Trophoblast cell (in vitro differentiated cells and primary cell): ENCODE results near the gene KCNJ16.
A peak's percentile ranks its signal among the peaks of the same experiment; 100 is the strongest.

Experiments
- DNase-seq, 2 donors: peaks; one replicate each; pipeline ENCODE4 v3.0.0-alpha.2; 2016
- H2AFZ ChIP-seq: 2 replicates; pipeline ENCODE4 v1.6.1; 2013; ENCODE audit warnings: low read length, moderate library complexity, mild to moderate bottlenecking; ENCODE audit not compliant: insufficient read depth, poor library complexity
- H2AK5ac ChIP-seq: 2 replicates; pipeline ENCODE4 v1.6.1; 2013; ENCODE audit warnings: mild to moderate bottlenecking, low read length
- H2BK120ac ChIP-seq: 2 replicates; pipeline ENCODE4 v1.6.1; 2013; ENCODE audit warnings: low read length, mild to moderate bottlenecking, moderate library complexity; ENCODE audit not compliant: insufficient read depth, poor library complexity
- H2BK12ac ChIP-seq: 2 replicates; pipeline ENCODE4 v1.6.1; 2013; ENCODE audit warnings: mild to moderate bottlenecking, low read length, moderate library complexity
- H2BK5ac ChIP-seq: 2 replicates; pipeline ENCODE4 v1.6.1; 2013; ENCODE audit warnings: low read length, low read depth, moderate library complexity, mild to moderate bottlenecking; ENCODE audit not compliant: poor library complexity
- H3K14ac ChIP-seq: 2 replicates; pipeline ENCODE4 v1.6.1; 2013; ENCODE audit warnings: mild to moderate bottlenecking, low read length
- H3K18ac ChIP-seq: 2 replicates; pipeline ENCODE4 v1.6.1; 2013; ENCODE audit warnings: mild to moderate bottlenecking, low read length
- H3K23ac ChIP-seq: 2 replicates; pipeline ENCODE4 v1.6.1; 2013; ENCODE audit warnings: low read length
- H3K27ac ChIP-seq: 2 replicates; pipeline ENCODE4 v1.5.1; 2013; ENCODE audit warnings: low read depth, mild to moderate bottlenecking, inconsistent platforms, low read length, moderate library complexity
- H3K27me3 ChIP-seq: 2 replicates; pipeline ENCODE4 v1.6.1; 2013; ENCODE audit warnings: inconsistent platforms, mild to moderate bottlenecking, low read length, moderate library complexity; ENCODE audit not compliant: insufficient read depth
- H3K36me3 ChIP-seq, 2 experiments: 1 replicate in 1 of 2; 2 replicates in 1 of 2; pipeline ENCODE4 v1.6.1; 2013; ENCODE audit warnings: low read length in 2 of 2, mild to moderate bottlenecking in 2 of 2, moderate library complexity in 1 of 2; ENCODE audit not compliant: insufficient read depth in 2 of 2, control insufficient read depth in 1 of 2
- H3K4ac ChIP-seq: 2 replicates; pipeline ENCODE4 v1.6.1; 2013; ENCODE audit warnings: low read depth, mild to moderate bottlenecking, low read length, moderate library complexity
- H3K4me1 ChIP-seq, 2 experiments: 1 replicate in 1 of 2; 2 replicates in 1 of 2; pipeline ENCODE4 v1.6.1; 2013; ENCODE audit warnings: low read length in 2 of 2, mild to moderate bottlenecking in 2 of 2, moderate library complexity in 1 of 2; ENCODE audit not compliant: insufficient read depth in 2 of 2, control insufficient read depth in 1 of 2
- H3K4me2 ChIP-seq: 2 replicates; pipeline ENCODE4 v1.6.1; 2013; ENCODE audit warnings: inconsistent platforms, mild to moderate bottlenecking, low read length, moderate library complexity
- H3K4me3 ChIP-seq: 2 replicates; pipeline ENCODE4 v1.5.1; 2013; ENCODE audit warnings: mild to moderate bottlenecking, low read depth, low read length, inconsistent platforms
- H3K79me1 ChIP-seq: one replicate; pipeline ENCODE4 v1.6.1; 2013; ENCODE audit warnings: low read length
- H3K79me2 ChIP-seq: 2 replicates; pipeline ENCODE4 v1.6.1; 2013; ENCODE audit warnings: low read length, mild to moderate bottlenecking; ENCODE audit not compliant: control insufficient read depth, insufficient read depth, poor library complexity
- H3K9ac ChIP-seq: 2 replicates; pipeline ENCODE4 v1.6.1; 2013; ENCODE audit warnings: mild to moderate bottlenecking, low read length
- H3K9me3 ChIP-seq: 2 replicates; pipeline ENCODE4 v1.6.1; 2013; ENCODE audit warnings: low read depth, mild to moderate bottlenecking, control low read depth, inconsistent platforms, low read length; ENCODE audit not compliant: insufficient read depth
- H4K12ac ChIP-seq: 2 replicates; pipeline ENCODE4 v1.6.1; 2013; ENCODE audit warnings: low read depth, mild to moderate bottlenecking, low read length, moderate library complexity
- H4K8ac ChIP-seq: 2 replicates; pipeline ENCODE4 v1.6.1; 2013; ENCODE audit warnings: low read depth, mild to moderate bottlenecking, low read length, moderate library complexity
- H4K91ac ChIP-seq: one replicate; pipeline ENCODE4 v1.6.1; 2013; ENCODE audit warnings: low read depth, mild to moderate bottlenecking, low read length, moderate library complexity
- WGBS: extraction: QIAGEN DNeasy Blood & Tissue Kit; methylation state at CpG from one replicate; pipeline ENCODE4 v1.1.7; 2013; ENCODE audit warnings: missing lambda C conversion rate; ENCODE audit not compliant: insufficient read length, insufficient coverage; ENCODE audit errors: extremely low coverage; 5-methylcytosine and 5-hydroxymethylcytosine counted together

Gene KCNJ16

DNA sequence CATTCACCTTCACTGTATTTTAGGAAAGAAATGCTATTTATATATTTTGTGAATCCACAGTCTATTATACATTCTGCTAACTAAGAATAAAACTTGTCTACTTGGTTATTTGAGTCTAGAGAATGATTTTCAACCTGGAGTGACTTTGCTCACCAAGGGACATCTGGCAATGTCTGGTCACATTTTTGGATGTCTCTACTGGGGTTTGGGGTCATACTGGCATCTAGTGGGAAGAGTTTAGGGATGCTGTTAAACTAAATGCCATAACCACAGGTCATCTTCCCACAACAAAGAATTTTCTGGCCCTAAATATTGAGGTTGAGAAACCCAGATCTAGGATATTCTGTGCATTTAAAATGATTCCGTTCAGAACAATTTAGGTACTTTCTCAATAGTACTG, 26.0 kb downstream of the KCNJ16 start:
- DNase-seq = no peak
- Histone ChIP-seq H4K8ac (no peak overlapping the region), H3K27ac (no peak overlapping the region), H3K36me3 (no peaks in the 10 kb centered on the region), H3K23ac (no peak overlapping the region), H3K79me1 (no peaks in the 10 kb centered on the region), H3K4ac (no peak overlapping the region), H3K27me3 (no peaks in the 10 kb centered on the region), H3K9ac (no peak overlapping the region), H2BK12ac (no peak overlapping the region), H2BK120ac (no peak overlapping the region), H3K79me2 (no peaks in the 10 kb centered on the region), H2AK5ac (no peak overlapping the region), H3K18ac (no peak overlapping the region), H3K4me3 (no peak overlapping the region), H3K4me2 (no peak overlapping the region), H4K91ac (no peak overlapping the region), H3K4me1 (no peaks in the 10 kb centered on the region), H2AFZ (no peak overlapping the region), H2BK5ac (no peak overlapping the region), H3K9me3 (no peaks in the 10 kb centered on the region), H3K14ac (no peak overlapping the region), H4K12ac (no peak overlapping the region)
- WGBS = no CpG with 5 or more reads among the region's 1 CpG

DNA sequence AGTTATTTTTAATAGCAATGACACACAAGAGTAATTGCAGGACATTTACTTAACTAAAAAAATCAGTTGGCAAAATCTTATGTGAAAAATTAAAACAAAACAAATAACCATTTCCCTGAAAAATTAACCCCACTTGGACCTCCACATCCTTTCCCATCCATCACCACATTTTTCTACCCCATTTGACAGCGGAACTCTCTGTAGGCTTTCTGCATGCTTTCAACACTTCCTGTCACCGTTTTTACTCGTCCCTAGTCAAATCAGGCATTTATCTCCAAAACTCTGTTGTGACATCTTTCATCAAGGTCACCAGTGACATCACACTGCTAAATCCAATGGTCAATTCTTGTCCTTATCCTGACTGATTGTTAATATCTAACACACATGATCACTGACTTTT, 27.5 kb downstream of the KCNJ16 start:
- no peak overlapping the region for H3K14ac ChIP-seq
- H3K27ac ChIP-seq = no peak overlapping the region
- H3K18ac ChIP-seq = no peak overlapping the region
- no peak overlapping the region for H2AK5ac ChIP-seq
- no peak overlapping the region for H2AFZ ChIP-seq
- H3K4me1 ChIP-seq = no peaks in the 10 kb centered on the region
- H4K12ac ChIP-seq = no peak overlapping the region
- DNase-seq = no peak
- no peaks in the 10 kb centered on the region for H3K79me2 ChIP-seq
- H2BK120ac ChIP-seq = no peak overlapping the region
- no peaks in the 10 kb centered on the region for H3K27me3 ChIP-seq
- H3K79me1 ChIP-seq = no peaks in the 10 kb centered on the region
- no peak overlapping the region for H3K23ac ChIP-seq
- no peak overlapping the region for H2BK12ac ChIP-seq
- H3K4ac ChIP-seq = no peak overlapping the region
- H4K91ac ChIP-seq = no peak overlapping the region
- no peaks in the 10 kb centered on the region for H3K9me3 ChIP-seq
- no peak overlapping the region for H2BK5ac ChIP-seq
- H4K8ac ChIP-seq = no peak overlapping the region
- H3K9ac ChIP-seq = no peak overlapping the region
- no peak overlapping the region for H3K4me2 ChIP-seq
- no peak overlapping the region for H3K4me3 ChIP-seq
- WGBS = no CpG with 5 or more reads among the region's 3 CpGs
- H3K36me3 ChIP-seq = no peaks in the 10 kb centered on the region

DNA sequence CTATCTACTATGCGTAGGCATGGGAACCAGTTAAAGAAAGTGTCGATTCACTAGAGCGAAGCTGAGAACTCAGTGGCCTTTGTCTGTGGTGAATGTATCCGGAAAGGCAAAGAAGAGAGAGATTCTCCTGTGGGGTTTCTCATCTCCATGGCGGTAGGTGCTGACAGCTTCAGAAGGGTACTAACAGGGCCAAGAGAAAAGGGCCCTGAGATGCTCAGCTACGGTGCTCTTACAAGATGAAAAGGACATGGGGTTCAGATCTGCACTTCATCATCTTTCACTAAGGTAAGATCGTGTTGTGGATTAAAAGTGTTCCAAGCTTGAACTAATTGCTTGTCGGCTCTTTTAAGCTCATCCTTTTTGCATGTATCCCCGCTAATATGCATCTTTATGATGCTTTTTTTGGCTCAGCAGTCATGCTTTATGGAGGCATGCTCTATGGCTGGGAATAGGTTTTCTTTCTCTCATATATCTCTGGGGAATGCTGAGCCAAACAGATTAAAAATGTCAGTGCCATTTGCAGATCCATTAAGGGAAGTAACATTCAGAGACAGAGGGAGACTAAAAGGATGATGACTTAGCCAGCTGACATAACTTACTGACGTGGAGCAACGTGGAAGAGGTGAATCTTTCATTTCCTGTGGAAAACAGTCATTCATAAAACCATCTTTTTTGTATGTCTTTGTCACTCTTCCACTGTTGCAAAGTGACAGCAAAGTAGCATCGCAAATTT, 29.9 kb downstream of the KCNJ16 start:
- no peak overlapping the region for H3K18ac ChIP-seq
- WGBS = no CpG with 5 or more reads among the region's 12 CpGs
- DNase-seq = no peak
- H3K4me2 ChIP-seq = no peak overlapping the region
- no peaks in the 10 kb centered on the region for H3K79me2 ChIP-seq
- H2BK12ac ChIP-seq = no peak overlapping the region
- no peak overlapping the region for H2AK5ac ChIP-seq
- no peak overlapping the region for H4K91ac ChIP-seq
- H4K12ac ChIP-seq = no peak overlapping the region
- no peaks in the 10 kb centered on the region for H3K4me1 ChIP-seq
- H3K79me1 ChIP-seq = no peaks in the 10 kb centered on the region
- H2AFZ ChIP-seq = no peak overlapping the region
- no peak overlapping the region for H4K8ac ChIP-seq
- no peak overlapping the region for H3K23ac ChIP-seq
- no peak overlapping the region for H3K9ac ChIP-seq
- no peak overlapping the region for H3K4ac ChIP-seq
- no peak overlapping the region for H2BK120ac ChIP-seq
- no peak overlapping the region for H2BK5ac ChIP-seq
- H3K36me3 ChIP-seq = no peaks in the 10 kb centered on the region
- no peak overlapping the region for H3K14ac ChIP-seq
- H3K27me3 ChIP-seq = no peaks in the 10 kb centered on the region
- no peak overlapping the region for H3K4me3 ChIP-seq
- no peaks in the 10 kb centered on the region for H3K9me3 ChIP-seq
- no peak overlapping the region for H3K27ac ChIP-seq

DNA sequence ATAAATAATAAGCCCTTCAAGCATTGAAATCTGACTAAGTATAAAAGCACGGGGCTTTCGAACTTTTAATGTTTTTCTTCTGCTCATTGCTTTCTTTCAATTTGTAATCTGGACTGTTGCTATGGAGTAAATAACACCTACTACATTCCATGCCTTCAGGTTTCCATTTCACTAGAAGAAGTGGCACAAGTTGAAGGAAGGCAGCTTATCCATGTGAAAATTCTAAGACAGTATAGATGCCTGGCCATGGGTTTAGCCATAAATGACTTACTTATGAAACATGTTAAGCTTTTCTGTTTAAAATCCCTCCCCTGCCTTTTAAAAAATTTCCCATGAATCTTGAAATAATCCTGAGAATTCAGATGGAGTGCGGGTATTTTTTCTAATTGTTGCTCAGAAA, 30.6 kb downstream of the KCNJ16 start:
- Histone ChIP-seq H2BK120ac (no peak overlapping the region), H2AK5ac (no peak overlapping the region), H3K36me3 (no peaks in the 10 kb centered on the region), H3K4me3 (no peak overlapping the region), H3K27me3 (no peaks in the 10 kb centered on the region), H3K9ac (no peak overlapping the region), H2AFZ (no peak overlapping the region), H3K4ac (no peak overlapping the region), H3K79me2 (no peaks in the 10 kb centered on the region), H3K79me1 (no peaks in the 10 kb centered on the region), H3K18ac (no peak overlapping the region), H3K14ac (no peak overlapping the region), H3K27ac (no peak overlapping the region), H4K91ac (no peak overlapping the region), H3K9me3 (no peaks in the 10 kb centered on the region), H2BK5ac (no peak overlapping the region), H4K8ac (no peak overlapping the region), H3K23ac (no peak overlapping the region), H3K4me1 (peaks cover 2 to 4% of the 10 kb centered on the region in 2 experiments), H2BK12ac (no peak overlapping the region), H3K4me2 (no peak overlapping the region), H4K12ac (no peak overlapping the region)
- WGBS = no CpG with 5 or more reads among the region's 3 CpGs
- DNase-seq = peak; percentile 54 to 89
